RCC 7860 (cell line): ENCODE results near the gene SLC41A2.
"Not testable (repeated sequence)": the region's sequence is repeated elsewhere in the genome, so short reads cannot be mapped to it uniquely, and the experiment has no call there.

ENCODE experiments used
- DNase-seq: peaks from one replicate; pipeline ENCODE4 v3.0.0-alpha.2; 2015; ENCODE audit warnings: low spot score
- FAIRE-seq: peaks from 2 replicates; lab custom pipeline; 2012; peaks lifted over from hg19 to GRCh38; lab: Jason Lieb, UNC

Gene SLC41A2, protein sequence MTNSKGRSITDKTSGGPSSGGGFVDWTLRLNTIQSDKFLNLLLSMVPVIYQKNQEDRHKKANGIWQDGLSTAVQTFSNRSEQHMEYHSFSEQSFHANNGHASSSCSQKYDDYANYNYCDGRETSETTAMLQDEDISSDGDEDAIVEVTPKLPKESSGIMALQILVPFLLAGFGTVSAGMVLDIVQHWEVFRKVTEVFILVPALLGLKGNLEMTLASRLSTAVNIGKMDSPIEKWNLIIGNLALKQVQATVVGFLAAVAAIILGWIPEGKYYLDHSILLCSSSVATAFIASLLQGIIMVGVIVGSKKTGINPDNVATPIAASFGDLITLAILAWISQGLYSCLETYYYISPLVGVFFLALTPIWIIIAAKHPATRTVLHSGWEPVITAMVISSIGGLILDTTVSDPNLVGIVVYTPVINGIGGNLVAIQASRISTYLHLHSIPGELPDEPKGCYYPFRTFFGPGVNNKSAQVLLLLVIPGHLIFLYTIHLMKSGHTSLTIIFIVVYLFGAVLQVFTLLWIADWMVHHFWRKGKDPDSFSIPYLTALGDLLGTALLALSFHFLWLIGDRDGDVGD

DNA sequence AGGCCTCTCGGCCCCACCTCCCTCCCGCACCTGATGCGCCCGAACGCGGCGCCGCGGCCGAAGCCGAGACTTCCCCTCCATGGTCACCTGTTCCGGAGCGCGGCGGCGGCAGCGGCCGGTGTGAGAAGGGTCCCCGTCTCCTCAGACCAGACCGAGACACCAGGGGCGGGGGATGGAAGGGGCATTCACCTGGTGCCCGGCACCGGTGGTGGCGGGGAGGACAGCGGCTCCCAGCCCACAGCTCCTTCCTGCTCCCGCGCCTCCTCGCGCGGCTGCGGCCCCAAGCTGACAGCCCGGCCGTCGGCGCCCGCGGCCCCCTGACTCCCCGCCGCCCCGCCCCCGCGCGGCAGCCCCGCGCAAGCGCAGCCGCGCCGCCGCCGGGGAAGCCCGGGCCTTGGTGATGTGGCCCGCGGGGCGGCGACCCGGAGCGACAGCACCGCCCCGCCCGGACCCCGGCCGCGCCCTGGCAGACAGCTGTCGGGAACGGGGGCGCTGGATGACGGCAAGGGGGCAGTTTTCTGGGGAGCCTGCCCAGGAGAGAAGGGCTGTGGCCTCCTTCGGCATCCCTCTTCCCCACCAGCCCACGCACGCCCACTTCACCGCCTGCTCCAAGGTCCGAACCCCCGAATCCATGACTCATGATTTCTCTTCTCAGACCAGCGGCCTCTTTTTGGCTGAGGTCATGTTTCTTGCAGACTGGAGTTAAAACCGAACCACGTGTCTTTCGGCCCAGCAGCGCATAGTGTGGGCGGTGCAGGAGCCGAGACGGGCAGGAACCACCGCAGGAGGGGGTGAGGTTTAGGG, at the start of gene SLC41A2:
Gene SLC41A2 (minus strand): TSS at position 290 of the 804 bp plus-strand sequence. CDS start 29,763 bp downstream, outside the sequence.
- DNase-seq (peak; percentile 92), FAIRE-seq (no peak)

DNA sequence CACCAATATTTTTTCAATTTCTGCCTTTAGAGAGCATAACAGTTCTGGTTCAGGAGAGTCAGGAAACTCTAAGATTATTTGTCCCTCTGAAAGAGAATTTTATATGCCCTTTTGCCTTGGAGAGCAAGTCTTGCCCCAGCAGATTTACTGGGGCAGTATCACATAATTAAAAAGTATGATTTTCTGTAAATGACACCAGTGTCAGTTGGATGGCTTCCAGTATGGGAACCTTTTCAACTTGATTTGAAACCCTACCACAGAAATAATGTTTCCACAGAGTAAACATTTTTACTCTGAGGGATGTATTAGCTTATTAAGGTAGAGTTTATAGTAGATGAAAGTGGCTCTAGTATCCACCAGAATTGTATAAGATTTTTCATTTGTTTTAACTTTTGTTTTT, 43.4 kb upstream of the SLC41A2 start:
- DNase-seq, result no peak
- no peak for FAIRE-seq

DNA sequence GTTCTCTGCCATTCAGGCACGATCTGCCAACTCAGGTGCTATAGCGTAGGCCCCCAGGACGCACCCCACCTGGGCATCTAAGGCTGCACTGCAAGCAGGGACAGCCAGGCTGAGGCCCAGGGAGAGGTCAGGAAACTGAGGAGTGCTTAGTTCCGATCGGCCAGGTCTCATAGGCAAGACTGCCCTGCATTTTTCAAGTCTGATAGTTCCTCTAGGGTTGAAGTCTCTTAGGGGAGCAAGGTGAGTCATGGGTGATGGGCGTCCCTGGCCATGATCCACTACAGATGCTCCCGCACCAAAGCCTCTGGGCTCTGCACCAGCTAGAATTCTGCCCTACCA, 41.2 kb upstream of the SLC41A2 start:
- FAIRE-seq (no peak), DNase-seq (no peak)

DNA sequence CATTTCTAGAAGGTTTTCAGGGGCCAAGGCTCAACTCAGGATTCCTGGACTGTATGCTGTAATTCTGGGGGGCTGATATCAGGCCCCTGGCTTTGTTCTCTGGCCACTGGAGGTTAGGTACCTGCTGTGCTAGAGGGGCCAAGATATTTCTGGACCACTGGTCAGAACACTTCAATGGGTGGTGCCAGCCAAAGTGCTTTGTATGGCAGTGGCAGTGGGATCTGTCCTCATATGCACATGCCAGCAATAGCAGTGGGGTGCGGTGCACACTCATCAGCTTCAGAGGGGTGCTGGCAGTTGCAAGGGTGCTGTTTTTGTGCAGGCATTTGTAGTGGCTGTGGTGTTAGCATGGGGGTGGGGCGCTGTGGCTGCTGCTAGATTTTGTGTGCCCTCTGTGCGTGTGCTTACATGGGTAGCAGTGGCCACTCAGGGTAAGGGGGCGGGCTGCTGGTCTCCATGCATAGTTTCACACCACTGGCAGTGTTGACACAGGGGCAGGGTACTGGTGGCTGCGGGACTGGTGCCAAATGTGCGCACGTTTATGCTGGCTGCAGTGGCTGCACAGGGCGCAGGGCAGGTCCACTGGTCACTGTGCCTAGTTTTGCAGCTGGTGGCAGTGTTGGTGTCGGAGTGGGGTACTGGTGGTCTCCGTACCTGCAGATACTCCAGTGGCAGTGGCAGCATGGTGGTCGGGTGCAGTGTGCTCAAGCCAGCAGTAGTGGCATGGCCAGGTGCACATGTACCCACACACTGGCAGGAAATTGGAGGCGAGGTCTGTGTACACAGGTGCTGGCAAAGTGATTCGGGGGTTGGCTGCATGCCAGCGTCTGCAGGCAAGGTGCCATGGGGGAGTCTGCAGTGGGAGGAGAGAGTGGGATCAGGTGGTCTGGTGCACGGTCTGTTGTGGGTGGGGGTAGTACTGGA, 40.6 kb upstream of the SLC41A2 start:
- DNase-seq, result no peak
- FAIRE-seq, result no peak

DNA sequence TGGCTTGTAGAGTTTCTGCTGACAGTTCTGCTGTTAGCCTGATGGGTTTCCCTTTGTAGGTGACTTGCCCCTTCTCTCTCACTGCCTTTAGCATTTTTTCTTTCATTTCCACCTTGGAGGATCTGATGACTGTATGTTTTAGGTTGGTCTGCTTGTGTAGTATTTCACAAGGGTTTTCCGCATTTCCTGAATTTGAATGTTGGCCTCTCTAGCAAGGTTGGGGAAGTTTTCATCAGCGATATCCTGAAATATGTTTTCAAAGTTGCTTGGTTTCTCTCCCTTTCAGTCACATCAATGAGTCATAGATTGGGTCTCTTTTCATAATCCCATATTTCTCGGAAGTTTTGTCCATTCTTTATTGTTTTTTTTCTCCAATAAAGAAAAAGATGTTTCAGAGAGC, 39.5 kb upstream of the SLC41A2 start:
- no peak for FAIRE-seq
- DNase-seq, result no peak

DNA sequence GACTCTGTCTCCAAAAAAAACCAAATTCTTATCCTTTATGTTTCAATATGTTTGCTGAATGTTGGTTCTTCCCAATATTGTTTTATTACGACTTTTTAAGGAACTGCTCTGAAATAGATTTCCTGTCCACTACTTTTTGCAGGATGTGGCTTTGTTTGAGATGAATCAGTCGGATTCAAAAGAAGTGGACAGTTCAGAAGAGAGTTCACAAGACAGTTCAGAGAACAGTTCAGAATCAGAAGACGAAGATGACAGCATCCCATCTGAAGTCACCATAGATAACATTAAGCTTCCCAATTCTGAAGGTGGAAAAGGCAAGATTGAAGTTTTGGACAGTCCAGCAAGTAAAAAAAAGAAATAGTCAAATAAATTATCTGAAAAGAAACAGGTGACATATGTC, 36.2 kb upstream of the SLC41A2 start:
- FAIRE-seq, result no peak

DNA sequence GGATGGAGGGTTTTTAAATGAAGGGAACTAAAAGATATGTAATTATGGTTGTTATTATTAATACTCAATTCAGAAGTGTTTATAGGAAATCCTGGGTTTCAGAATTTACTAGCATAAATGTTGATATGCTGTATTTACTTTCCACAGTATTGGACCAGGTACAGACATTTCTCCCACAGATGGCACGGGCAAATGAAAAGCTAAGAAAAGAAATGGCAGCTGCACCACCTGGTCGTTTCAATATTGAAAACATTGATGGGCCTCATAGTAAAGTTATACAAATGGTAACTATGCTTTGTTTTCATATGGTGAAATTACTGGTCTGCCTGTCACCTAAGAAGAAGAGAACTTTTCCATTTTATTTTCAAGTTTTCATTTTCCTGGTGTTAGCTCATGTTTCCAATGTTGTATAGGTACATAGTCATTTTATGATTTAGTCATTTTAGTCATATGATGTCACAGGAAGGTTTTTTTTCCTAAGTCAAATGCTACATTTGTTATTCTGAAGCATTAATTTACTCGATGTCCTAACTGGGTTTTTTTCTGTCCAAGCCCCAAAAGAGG, 33.6 kb upstream of the SLC41A2 start:
- FAIRE-seq (no peak), DNase-seq (no peak)

More for the DNA sequence above, 36.2 kb upstream of the SLC41A2 start:
- DNase-seq, result no peak

DNA sequence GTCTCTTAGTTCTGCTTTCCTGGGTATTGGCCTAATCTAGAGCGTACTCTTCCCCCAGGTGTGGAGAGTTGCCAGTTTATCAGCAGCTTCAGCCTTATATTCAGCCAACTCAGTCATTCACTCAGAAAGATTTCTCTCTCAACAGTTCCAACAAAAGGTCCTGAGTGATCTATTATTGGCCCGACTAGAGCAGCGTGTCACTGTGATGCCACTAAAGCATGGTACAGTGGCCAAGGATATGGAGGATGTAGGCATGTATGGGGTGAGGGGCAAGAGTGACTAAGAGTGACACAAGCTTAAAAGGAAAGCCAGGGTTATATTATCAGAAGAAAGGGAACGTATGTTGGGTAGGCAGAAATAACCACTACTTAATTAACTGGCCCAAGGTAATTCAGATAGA, 32.9 kb upstream of the SLC41A2 start:
- peak; percentile 23 for DNase-seq
- FAIRE-seq, result no peak

DNA sequence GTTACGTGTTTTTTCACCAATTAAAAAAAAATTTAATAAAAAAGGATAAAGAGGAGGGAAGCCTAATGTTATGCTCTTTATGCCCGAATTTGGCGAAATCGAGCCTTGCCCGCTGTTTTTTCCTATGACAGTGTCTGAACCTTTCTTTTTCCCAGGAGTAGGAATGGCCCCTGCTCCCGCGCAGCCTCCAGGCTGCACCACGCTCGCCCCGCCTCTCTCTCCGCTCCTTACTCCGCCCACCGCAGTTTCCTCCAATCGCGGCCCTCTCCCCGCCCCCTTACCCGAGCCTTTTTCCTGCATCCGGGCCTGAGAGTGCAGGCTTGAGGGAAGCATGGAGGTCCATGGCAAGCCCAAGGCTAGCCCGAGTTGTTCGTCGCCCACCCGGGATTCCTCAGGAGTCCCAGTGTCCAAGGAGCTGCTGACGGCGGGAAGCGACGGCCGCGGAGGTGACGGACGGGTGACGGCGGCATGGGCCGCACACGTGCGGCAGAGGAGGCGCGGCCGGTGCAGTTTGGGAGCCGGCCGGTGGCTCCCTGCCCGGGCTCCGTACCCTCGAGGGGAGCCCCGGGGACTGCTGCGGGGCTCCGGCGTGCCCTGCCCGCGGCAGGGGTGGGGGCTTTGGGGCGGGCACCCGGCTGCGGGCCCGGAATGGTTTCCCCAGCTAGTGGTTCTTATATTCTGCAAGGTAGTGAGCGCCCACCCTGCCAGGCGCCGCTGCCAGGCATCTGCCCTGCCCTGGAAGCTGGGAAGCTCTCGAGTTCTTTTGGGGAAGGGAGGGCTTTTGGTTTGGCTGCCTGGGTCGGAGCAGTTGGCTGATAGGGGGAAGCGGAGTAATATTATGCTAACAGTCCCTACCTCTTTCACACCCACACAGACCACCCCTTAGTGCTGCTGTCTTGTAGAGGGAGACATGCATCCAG, 28.2 kb upstream of the SLC41A2 start, which contains the start of gene NOPCHAP1:
Gene NOPCHAP1 (plus strand): TSS at position 295 of the 920 bp plus-strand sequence. CDS start 37 bp downstream, at position 332.
- FAIRE-seq, result peak; percentile 75

DNA sequence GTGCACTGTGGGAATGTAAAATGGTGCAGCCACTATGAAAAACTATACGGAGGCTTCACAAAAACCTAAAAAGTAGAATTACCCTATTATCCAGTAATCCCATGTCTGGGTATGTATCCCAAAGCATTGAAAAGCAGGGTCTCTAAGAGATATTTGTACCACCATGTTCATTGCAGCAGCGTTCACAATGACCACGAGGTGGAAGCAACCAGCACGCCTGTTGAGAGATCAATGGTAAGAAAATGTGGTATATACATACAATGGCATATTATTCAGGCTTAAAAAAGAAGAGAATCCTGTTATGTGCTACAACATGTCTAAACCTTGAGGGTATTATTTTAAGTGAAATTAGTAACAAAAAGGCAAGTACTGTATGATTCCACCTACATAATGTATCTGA, 27.1 kb upstream of the SLC41A2 start:
- no peak for DNase-seq
- no peak for FAIRE-seq

More for the DNA sequence above, 28.2 kb upstream of the SLC41A2 start, which contains the start of gene NOPCHAP1:
- DNase-seq, result peak; percentile 66

DNA sequence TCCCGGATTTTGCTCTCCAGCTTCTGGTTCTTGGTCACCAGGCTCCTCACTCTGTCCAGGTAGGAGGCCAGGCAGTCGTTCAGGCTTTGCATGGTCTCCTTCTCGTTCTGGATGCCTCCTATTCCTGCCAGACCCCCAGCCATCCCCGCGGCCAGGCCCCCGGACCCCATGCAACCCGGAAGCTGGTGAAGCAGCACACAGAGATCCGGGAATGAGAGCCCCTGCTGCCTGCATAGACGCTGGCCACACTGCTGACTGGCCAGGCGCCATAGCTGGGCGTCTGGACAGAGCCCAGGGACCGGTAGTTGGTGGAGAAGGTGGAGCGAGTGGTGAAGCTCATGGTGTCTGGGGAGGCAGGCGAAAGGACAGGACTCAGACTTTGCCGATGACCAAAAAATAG, 19.6 kb upstream of the SLC41A2 start:
- not testable (repeated sequence) for DNase-seq, FAIRE-seq

DNA sequence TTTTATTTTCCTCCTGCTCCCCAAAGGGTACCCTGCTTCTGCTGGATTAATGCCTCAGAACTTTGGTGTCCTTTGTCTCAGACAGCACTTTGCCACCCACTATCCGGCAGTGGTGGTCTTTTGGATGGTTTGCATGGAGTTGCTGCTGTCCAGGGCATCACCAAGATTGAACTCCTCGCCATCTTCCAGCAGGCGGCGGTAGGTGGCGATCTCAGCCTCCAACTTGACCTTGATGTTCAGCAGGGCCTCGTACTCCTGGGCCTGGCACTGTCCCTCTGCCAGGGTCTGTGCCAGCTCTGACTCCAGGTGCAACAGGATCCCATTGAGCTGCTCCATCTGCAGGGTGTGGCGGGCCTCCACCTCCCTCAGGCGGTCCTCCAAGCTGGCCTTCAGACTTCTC, 18.6 kb upstream of the SLC41A2 start:
- DNase-seq (no peak), FAIRE-seq (no peak)

DNA sequence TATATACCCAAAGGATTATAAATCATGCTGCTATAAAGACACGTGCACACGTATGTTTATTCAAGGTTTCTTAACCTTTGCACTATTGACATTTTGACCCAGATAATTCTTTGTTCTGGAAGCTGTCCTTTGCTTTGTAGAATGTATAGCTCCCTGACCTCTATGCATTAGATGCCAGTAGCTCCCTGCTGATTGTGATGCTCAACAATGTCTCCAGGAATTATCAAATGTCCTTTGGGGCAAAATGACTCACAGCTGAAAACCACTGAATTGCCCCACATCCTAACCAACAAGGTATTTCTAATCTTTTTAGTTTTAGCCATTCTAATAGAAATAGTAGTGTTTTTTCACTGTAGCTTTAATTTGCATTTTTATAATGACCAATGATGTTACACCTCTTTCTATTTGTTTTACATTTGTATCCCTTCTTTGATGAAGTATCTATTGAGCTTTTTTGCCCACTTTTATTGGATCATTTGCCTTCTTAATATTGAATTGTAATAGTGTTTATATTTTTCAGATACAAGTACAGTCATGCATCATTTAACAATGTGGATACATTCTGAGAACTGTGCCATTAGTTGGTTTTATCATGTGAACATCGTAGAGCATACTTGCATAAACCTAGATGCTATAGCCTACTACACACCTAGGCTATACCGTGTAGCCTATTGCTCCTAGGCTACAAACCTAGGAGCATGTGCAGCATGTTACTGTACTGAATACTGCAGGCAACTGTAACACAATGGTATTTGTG, 17.7 kb upstream of the SLC41A2 start:
- DNase-seq, result no peak
- FAIRE-seq, result peak; percentile 45

DNA sequence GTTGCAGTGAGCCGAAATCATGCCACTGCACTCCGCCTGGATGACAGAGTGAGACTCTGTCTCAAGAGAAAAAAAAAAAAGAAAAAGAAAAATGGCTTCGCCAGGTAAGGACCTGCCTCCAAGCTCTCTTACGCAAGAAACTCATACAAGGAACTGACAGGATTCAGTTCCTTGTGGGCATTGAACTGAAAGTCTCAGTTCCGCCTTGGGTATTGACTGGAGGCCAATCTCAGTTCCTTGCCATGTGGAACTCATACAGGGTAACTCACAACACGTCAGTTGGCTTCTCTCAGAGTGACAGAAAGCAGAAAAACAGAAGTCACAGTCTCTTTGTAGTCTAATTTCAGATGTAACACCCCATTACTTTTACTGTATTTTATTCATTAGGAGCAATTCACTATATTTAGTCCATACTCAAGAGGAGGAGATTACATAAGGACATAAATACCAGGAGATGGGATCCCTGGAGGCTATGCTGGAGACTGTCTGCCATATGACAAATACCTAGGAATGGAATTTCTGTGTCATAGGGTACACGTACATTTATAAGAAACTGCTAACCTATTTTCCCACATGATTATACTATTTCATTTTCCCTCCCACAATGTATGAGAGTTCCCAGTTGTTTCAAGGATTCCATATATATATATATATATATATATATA, 16.7 kb upstream of the SLC41A2 start:
- FAIRE-seq, result no peak
- DNase-seq, result peak; percentile 34

DNA sequence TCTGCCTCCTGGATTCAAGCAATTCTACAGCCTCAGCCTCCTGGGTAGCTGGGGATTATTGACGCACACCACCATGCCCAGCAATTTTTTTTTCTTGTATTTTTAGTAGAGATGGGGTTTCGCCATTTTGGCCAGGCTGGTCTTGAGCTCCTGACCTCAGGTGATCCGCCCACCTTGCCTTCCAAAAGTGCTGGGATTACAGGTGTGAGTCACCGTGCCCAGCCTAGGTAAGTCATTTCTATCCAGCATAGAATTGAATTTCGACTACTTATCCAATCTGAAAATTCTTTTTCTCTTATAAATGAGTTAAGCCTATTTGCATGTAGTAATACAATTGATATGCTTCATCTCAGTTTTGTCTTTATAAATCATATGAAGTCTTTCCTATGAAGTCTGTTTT, 15.2 kb upstream of the SLC41A2 start:
- FAIRE-seq, result no peak
- no peak for DNase-seq

DNA sequence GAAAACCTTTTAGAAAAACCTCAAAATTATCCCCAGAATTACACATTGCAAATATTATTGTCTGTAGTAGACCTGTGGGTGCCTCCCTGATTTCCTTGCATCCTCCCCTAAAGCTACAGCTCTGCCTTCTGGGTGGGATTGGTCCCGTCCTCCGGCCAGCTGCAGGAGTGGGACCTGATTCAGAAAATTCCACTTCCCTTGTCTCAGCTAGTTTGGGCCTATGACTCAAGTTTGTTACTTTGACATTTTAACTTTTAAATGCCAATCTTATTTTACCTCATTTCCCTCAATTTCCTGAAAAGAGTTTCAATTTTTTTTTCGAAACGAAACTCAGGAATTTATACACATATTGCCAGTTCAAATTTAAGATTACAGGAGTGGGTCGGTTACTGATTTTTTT, 13.2 kb upstream of the SLC41A2 start:
- DNase-seq (no peak), FAIRE-seq (no peak)

DNA sequence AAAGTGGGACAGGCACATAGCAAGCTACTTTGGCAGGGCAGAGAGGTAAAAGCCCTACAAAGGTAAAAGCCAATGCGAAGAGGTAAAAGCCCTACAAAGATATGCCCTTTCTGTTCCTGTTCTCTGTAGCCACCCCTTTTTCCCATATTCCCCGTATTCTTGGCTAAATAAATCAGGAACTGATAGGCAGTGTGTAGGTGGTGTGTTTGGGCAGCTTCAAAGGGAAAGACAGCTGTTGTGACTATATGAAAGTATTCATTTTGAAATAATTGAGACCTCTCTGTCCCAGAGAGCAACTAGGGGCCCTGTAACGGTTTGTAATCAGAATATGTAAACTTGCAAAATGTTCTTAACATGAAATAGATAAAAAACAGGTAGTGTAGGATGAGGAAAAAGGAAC, 11.3 kb upstream of the SLC41A2 start:
- FAIRE-seq (no peak), DNase-seq (no peak)

DNA sequence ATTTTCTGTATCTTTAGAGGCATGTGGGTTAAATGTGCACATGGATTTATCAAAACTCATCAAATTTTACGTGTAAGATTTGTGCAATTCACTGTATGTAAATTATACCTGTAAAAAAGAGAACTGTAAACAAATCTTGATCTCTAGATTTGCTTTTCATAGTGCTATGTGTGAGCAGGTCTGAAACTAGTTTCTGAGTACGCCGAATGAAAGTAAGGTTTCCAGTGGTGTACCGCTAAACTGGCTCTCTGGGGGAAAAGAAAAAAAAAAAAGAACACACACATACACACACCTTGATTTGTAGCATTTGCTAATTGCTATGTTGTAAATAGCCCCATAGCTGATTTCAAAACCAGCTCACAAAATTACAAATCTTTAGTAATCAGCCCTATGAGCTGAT, 8.6 kb upstream of the SLC41A2 start:
- DNase-seq, result no peak
- FAIRE-seq, result no peak
